GM19463 (cell line): ENCODE measurements around the gene DYSF.

ENCODE experiments used
- ATAC-seq: cut with Tn5 transposase; IDR thresholded peaks from one replicate; pipeline ENCODE4 v1.9.1; 2021; ENCODE audit warnings: mild to moderate bottlenecking, moderate library complexity; ENCODE audit not compliant: unreplicated experiment

The DYSF gene

DNA sequence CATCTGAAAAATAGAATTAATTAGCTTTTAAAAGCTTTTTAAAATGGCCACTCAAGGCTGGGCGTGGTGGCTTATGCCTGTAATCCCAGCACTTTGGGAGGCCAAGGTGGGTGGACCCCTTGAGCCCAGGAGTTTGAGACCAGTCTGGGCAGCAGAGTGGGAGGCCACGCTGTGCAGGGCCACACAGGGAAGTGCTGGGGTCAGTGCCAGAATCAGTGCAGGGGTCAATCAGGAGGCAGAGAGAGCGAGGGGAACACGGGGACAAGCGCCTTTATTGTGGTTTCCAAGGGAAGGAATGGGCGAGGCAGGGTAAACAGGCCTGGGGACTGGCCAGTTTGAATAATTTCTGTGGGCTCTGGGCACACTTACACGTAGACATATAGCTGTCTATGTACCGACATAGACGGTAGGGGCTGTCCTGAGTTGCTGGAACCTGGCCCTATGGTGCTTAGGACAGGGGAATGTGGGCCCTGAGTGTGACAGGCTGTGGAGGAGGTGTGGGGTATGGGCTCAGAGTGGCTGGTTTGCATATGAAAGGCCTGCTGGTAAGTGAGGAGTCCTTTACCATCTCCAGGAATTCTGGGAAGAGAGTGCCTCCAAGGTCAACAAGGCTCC is 42.9 kb downstream of the DYSF start:
- no peak for ATAC-seq

DNA sequence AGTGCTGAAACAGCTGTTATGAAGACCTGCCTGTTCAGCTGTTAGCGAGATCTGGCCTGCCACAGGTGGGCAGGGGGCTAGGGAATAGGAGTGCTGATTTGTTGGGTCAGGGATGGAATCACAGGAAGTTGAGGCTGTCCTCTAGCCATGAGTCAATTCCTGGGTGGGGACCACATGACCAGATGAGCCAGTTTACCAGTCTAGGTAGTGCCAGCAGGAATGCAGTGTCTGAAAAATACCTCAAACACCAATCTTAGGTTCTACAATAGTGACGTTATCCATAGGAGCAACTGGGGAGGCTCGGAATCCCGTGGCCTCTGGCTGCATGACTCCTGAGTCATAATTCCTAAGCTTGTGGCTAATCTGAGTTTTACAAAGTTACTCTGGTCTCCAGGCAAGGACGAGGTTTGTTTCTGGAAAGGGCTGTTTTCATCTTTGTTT is 44.9 kb downstream of the DYSF start:
- no peak for ATAC-seq

- ATAC-seq, result no peak
Observed at GRCh38 chr2:71499691-71500090, 46.3 kb downstream of the DYSF start.

- ATAC-seq, result no peak
Observed at GRCh38 chr2:71500426-71501079, 47.2 kb downstream of the DYSF start.

GRCh38 chr2:71502941-71503738 is 49.8 kb downstream of the DYSF start:
- no peak for ATAC-seq

DNA sequence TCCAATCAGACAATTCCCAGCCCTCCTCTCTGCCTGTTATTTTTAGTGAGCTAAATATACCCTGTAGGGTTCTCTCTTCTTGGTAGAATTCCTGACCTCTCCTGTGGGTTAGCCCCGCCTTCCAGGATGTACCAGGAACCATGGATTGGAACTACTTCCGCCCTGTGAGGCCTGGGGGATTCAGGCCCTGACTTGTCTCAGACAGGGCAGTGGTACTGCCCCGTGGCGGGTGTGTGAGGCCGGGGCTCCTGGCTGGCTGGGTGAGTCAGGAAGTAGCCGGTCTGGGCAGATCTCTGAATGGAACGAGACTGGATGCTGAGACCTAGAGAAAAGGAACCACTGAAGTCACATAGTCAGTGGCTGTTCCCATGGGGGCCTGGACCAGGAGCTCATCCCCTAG is 50.5 kb downstream of the DYSF start:
- ATAC-seq, result no peak

DNA sequence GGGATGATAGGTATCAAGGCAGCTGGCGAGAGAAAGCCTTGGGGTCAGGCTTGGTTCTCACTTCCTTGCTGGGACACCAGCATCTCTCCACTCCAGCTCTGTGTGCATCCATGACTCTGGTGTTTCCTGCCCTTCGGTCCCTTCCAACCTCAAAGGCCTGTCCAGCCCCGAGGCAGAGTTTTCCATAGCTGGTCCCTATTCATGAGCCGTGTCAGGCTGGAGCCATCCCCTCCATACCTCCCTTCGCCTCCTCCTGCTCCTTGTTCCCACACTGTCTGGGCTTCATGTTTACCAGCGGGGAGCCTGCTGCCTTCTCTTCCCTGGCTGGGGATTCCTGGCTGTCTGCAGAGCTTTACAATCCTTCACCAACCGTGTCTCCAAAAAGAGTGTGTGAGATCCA is 51.2 kb downstream of the DYSF start:
- ATAC-seq, result no peak

DNA sequence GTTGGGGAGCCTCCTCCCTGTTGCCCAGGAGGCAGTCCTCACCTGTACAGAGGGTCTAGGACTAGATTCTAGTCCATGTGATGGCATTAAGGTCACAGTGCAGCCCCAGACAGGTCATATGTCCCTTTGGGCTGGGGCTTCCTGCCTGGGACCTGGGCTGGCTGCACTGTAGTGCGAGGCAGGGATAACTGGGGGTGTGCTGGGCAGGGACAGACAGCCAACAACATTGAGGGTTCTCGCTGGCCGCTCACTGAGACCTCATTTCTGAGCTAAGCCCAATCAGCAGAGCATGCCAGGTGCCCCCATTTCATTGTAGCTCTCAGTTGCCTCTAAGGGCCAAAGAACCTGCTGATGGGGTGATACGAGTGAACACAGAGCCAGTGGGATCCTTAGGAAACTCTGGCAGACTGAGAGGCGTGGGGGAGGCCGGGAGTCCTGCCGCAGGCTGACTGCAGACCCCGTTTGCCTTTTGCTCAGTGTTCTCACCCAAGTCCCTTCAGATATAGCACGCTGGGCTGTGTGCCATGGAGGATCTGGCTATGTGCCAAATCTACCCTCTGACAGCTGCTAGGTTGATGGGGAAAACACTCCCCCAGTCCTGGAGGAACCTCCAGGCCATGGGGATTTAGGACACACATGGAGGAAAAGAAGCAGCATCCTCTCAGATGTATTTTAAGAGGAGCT is 51.9 kb downstream of the DYSF start:
- ATAC-seq, result no peak

- no peak for ATAC-seq
Observed at GRCh38 chr2:71505770-71506140, 52.4 kb downstream of the DYSF start.

- no peak for ATAC-seq
Observed at GRCh38 chr2:71506222-71507153, 53.1 kb downstream of the DYSF start.

GRCh38 chr2:71507476-71507875 is 54.1 kb downstream of the DYSF start:
- no peak for ATAC-seq

DNA sequence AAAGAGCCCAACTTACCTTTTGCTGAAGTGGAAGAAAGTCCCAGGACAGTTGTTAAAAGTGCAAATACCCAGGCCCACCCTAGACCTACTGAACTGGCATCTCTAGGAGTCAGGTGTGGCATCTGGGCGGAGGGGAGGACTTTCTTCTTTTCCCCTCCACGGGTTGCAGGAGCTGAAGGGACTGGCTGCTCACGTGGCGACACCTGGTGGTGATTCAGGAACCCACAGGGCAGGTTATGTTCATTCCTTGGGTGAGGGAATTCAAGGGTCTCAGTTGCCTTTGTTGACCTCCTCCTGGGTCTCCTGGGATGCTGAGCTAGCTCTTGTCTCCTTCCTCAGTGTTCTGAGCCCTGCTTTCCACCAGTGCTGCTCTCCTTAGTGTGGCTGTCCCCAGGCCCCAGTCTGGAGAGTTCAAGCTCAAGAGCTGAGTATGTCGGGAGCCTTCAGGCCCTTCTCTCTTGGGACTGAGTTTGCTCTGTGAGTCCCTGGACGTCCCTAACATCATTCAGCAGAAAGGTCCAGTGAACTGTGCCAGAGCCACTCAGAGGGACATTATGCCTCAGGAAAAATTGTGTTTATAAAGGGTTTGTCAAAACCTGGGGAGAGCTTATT is 56.9 kb downstream of the DYSF start:
- ATAC-seq, result no peak

DNA sequence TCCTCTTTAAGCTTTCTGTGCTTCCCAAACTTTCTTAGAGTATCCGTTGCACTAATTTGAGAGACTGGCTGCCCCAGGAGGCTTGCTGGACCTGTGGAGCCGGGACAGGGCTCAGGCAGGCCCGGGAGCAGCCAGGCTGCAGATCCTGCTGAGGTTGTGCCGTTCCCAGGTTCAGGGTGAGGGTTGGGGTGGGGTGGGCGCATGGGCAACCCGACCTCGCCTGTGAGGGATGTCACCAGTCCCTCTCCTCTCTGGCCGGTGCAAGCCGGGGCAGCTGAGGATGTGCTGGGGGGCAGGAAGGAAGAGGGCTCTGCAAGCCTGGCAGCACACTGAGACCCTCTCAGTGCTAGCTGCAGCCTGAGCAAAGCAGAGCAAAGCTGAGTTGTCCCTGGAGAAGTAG is 57.6 kb downstream of the DYSF start:
- ATAC-seq, result no peak

- no peak for ATAC-seq
Observed at GRCh38 chr2:71511776-71512175, 58.4 kb downstream of the DYSF start.

DNA sequence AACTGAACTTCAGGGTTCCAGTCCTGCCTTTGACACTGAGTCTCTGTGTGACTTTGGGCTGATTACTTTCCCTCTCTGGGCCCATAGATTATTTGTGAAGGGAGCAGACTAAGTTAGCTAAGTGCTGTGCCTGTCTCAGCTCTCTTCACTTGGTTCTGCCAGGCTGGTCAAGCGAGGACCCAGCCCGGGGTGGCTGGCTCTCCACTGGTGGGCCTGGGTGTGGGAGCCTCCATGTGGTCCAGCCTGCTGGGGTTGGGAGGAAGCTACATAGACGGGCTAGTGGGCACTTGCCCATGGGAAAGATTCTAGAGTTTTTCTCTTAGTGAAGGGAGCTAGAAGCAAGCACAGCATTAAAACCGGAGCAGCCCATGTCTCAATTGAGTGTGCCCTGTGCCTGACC is 59.0 kb downstream of the DYSF start:
- ATAC-seq, result no peak

DNA sequence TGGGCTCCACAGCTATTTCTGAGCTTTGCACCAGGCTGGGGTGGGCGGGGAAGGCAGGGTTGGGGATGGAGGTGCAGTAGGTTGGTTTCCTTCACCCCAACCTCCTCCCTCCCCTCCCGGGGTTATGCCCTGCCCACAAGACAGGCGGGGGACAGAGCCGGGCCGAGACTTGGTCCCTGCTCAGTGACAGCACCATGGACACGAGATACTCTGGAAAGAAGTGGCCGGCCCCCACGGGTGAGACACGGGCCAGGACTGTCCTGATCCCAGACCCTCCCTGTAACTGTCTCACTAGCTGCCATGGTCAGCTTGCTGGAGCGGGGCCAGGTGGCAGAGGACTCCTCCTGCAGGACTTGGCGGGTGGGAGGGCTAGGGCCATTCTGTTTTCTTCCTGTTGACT is 59.7 kb downstream of the DYSF start:
- no peak for ATAC-seq

DNA sequence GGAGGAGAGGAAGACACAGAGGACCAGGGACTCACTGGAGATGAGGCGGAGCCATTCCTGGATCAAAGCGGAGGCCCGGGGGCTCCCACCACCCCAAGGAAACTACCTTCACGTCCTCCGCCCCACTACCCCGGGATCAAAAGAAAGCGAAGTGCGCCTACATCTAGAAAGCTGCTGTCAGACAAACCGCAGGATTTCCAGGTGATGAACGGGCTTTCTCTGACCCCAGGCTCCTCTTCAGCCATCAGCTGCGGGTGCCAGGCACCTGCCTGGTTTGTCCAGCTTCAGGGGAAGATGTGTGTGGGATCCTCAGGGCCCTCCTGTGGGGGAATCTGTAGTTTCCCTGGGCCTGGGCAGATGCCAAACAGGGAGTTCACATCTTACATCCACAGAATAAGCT is 60.4 kb downstream of the DYSF start:
- ATAC-seq, result no peak

GRCh38 chr2:71516253-71516888 is 63.0 kb downstream of the DYSF start:
- ATAC-seq, result no peak

DNA sequence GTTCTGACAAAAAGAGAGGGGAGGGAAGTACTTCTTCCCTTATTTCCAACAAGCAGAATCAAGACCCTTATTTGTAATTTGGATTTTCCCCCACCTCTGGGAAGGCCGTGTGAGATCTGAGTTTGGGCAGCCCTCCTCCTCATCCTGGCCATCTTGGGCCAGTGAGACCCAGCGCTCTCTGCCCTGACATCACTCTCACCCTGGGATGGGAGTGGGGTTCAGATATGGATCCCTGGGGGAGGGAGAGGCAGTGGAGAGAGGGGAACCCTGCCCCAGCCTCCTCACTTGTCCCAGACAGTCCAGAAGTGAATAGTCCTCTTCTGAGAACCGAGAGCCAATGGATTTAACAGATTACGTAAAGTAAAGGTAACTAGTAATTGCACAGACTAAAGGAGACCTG is 64.5 kb downstream of the DYSF start:
- no peak for ATAC-seq
